ENCODE data around the gene DBF4. TPM values are rescaled to one million over a fixed set of nuclear protein-coding genes. Genes with fewer than 3 reads are reported as not detected.
"Not testable (repeated sequence)": the region's sequence is repeated elsewhere in the genome, so short reads cannot be mapped to it uniquely, and the experiment has no call there.

Gene DBF4
- total RNA-seq, 1 donor from 2014 or later, result 6.6 TPM

DNA sequence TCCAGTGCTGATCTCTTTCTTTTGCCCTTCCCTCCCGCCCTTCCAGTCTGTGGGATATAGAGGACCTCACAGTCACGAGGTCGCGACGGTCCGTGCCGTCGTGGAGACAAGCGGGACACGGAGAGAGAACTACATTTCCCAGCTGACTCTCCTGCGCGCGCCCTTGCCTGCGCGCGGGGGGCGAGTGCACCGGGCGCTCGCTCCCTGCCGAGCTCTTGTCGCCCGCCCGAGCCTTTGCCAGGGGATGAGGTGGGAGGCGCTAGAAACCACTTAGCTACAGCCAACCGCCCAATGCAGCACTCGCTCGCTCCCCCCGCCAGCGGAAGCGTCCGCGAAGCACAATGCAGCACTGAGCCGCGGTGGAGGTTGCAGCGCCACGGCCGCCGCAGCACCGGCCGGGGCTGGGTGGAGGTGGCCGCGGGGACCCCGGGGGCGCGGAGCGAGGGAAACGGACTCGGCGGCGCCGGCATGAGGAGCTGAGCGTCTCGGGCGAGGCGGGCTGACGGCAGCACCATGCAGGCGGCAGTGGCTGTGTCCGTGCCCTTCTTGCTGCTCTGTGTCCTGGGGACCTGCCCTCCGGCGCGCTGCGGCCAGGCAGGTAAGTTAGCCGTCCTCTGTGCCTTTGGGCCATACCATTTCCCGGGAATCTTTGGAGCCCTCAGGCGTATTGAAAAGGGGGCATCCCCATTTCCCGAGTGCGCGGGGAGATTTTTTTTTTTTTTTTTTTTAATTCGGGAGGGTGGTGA, 57.8 kb downstream of the DBF4 start, which contains the start of gene ADAM22:
Gene ADAM22, plus strand, starts transcription at position 299 of the 746 bp plus-strand sequence. Its CDS starts 215 bp downstream, at position 514.
- H3K4me3 ChIP-seq, result peak within 1 kb of the TSS; percentile 68
- intact Hi-C loops (cut with DNase I), result no loop called here
- peaks cover 5% of the 10 kb centered on the region for H3K27me3 ChIP-seq
- TF ChIP-seq, protein P1, sequence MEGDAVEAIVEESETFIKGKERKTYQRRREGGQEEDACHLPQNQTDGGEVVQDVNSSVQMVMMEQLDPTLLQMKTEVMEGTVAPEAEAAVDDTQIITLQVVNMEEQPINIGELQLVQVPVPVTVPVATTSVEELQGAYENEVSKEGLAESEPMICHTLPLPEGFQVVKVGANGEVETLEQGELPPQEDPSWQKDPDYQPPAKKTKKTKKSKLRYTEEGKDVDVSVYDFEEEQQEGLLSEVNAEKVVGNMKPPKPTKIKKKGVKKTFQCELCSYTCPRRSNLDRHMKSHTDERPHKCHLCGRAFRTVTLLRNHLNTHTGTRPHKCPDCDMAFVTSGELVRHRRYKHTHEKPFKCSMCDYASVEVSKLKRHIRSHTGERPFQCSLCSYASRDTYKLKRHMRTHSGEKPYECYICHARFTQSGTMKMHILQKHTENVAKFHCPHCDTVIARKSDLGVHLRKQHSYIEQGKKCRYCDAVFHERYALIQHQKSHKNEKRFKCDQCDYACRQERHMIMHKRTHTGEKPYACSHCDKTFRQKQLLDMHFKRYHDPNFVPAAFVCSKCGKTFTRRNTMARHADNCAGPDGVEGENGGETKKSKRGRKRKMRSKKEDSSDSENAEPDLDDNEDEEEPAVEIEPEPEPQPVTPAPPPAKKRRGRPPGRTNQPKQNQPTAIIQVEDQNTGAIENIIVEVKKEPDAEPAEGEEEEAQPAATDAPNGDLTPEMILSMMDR (IDR thresholded peaks at IDR 0.05), result no peak
- no peaks in the 10 kb centered on the region for H3K9me3 ChIP-seq
- H3K36me3 ChIP-seq, result no peaks in the 10 kb centered on the region
- peaks cover 7% of the 10 kb centered on the region for H3K4me1 ChIP-seq
- peak; percentile 91 for DNase-seq
- peak within 1 kb of the TSS; percentile 14 for H3K27ac ChIP-seq
- peak; percentile 99 for ATAC-seq

DNA sequence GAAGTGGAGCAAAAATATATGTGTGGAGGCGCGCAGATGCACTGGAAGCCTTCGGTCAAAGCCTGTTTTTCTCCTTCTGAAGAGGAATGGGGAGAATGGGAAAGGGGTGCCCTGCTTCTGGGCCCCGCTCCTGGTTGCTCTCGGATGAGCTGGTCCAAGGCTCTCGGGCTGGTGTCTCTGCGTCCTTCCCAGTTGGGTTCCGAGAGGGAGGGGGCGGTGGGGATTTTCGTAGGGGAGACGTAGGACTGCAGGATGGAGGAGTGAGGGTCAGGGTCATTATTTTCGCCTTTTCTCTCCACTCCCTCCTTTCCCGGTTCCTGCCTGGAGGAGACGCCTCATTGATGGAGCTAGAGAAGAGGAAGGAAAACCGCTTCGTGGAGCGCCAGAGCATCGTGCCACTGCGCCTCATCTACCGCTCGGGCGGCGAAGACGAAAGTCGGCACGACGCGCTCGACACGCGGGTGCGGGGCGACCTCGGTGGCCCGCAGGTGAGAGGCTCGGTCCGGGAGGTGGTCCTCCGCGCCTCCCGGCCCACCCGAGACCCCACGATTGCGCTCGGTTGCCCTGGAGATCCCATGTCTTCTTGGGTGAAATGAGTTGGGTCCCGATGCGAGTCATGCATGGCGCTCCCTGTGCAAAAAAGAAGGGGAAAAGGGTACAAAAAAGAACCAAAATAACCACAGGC, 58.5 kb downstream of the DBF4 start:
- intact Hi-C loops (cut with DNase I), result no loop called here
- H3K4me3 ChIP-seq, result peak overlapping the region; percentile 68
- no peak for ATAC-seq
- no peak for DNase-seq
- H3K4me1 ChIP-seq, result peaks cover 7% of the 10 kb centered on the region
- H3K27me3 ChIP-seq, result peaks cover 5% of the 10 kb centered on the region
- TF ChIP-seq, protein P1 (IDR thresholded peaks at IDR 0.05), result no peak
- no peak overlapping the region for H3K27ac ChIP-seq
- H3K9me3 ChIP-seq, result no peaks in the 10 kb centered on the region
- H3K36me3 ChIP-seq, result no peaks in the 10 kb centered on the region

DNA sequence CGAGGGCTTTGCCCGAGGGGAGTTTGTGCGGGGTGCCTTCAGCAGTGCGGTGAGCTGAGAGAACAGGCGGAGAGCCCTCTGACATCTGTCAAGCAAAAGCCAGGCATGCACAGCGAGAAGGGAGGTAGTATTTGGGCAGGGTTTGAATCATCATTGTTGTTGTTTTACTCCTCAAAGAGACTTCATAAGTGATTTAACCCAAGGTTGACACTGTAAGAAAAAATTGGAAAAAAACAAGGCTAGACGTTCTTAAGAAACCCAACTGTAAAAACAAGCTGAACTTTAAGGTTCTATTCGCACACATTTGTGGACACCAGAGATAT, 59.1 kb downstream of the DBF4 start:
- DNase-seq (no peak), ATAC-seq (no peak)
- Histone ChIP-seq H3K4me1 (peaks cover 7% of the 10 kb centered on the region), H3K27me3 (peaks cover 5% of the 10 kb centered on the region), H3K27ac (no peak overlapping the region), H3K36me3 (no peaks in the 10 kb centered on the region), H3K4me3 (peak overlapping the region; percentile 68), H3K9me3 (no peaks in the 10 kb centered on the region)
- TF ChIP-seq, protein P1 (IDR thresholded peaks at IDR 0.05), result no peak
- intact Hi-C loops (cut with DNase I), result no loop called here

DNA sequence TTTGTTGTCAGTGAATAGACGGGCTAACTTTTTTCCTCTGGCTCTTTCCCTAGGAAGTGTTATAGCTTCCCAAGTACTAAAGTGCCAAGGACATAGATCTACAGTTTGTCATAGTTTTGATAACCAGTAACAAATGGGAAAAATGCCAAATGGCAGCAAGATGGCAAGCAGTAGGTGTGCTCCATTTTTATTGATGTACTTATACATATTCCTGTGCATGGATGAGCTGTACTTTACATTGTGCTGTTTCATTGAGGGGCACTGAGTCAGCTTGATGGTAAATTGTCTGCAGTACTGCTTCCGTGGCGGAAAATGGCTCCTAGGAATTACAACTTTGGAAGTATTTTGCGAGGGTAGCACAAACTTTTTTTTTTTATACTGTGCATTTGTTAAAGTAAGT, 64.8 kb downstream of the DBF4 start:
- Histone ChIP-seq H3K36me3 (no peaks in the 10 kb centered on the region), H3K27me3 (no peaks in the 10 kb centered on the region), H3K4me3 (no peak overlapping the region), H3K4me1 (no peaks in the 10 kb centered on the region), H3K9me3 (no peaks in the 10 kb centered on the region), H3K27ac (no peak overlapping the region)
- DNase-seq (no peak), ATAC-seq (no peak)
- TF ChIP-seq, protein P1 (IDR thresholded peaks at IDR 0.05), result no peak
- intact Hi-C loops (cut with DNase I), result no loop called here

- intact Hi-C loops (cut with DNase I), result no loop called here
- Histone ChIP-seq H3K36me3 (no peaks in the 10 kb centered on the region), H3K27me3 (no peaks in the 10 kb centered on the region), H3K9me3 (no peaks in the 10 kb centered on the region), H3K4me3 (no peak overlapping the region), H3K4me1 (no peaks in the 10 kb centered on the region), H3K27ac (no peak overlapping the region)
- DNase-seq, result no peak
- no peak for ATAC-seq
- TF ChIP-seq, protein P1 (IDR thresholded peaks at IDR 0.05), result no peak
Measured at GRCh38 chr7:87944547-87944946, 68.3 kb downstream of the DBF4 start.

GRCh38 chr7:87945926-87946325, 69.6 kb downstream of the DBF4 start:
- not testable (repeated sequence) for DNase-seq

More at GRCh38 chr7:87945926-87946325, 69.6 kb downstream of the DBF4 start:
- H3K4me1 ChIP-seq; ATAC-seq; H3K27ac ChIP-seq; H3K4me3 ChIP-seq; H3K27me3 ChIP-seq; H3K9me3 ChIP-seq; intact Hi-C loops (cut with DNase I); H3K36me3 ChIP-seq: not testable (repeated sequence)

Data from upper lobe of right lung (tissue), 1 donor.